Naive thymus-derived CD4-positive, alpha-beta T cell (primary cell): ENCODE results near the gene SPTBN5. TPM values are rescaled to one million over a fixed set of nuclear protein-coding genes. Genes with fewer than 3 reads are reported as not detected.

Source experiments
- ATAC-seq: fragments of 150-1000 bp; cut with Tn5 transposase; 2 replicates; pipeline ENCODE4 v1.10.0; 2021; ENCODE audit warnings: mild to moderate bottlenecking, moderate library complexity
- CTCF ChIA-PET: fragments of 350-600 bp; sonication (Branson Sonifier 250); formaldehyde crosslinking; loops from one replicate; lab custom pipeline; 2021; ENCODE audit warnings: antibody characterized with exemption; lab: Charles Lee
- POLR2A ChIA-PET: fragments of 350-600 bp; sonication (Branson Sonifier 250); formaldehyde crosslinking; loops from one replicate; lab custom pipeline; 2021; ENCODE audit warnings: antibody characterized with exemption, inconsistent platforms; lab: Charles Lee
- DNase-seq, 9 donors: peaks; one replicate each; pipeline versions ENCODE4 v3.0.0 to v3.0.0-alpha.2; 2020 to 2022; ENCODE audit warnings: mixed read lengths in 1 of 9
- H3K27ac ChIP-seq: one replicate; pipeline ENCODE4 v1.7.0; 2013; ENCODE audit warnings: mild to moderate bottlenecking, low read depth, low read length, moderate library complexity
- H3K27me3 ChIP-seq, 2 donors: one replicate each; pipeline ENCODE4 v1.7.0; 2013; ENCODE audit warnings: low read length in 2 of 2, mild to moderate bottlenecking in 2 of 2, moderate library complexity in 2 of 2; ENCODE audit not compliant: control insufficient read depth in 2 of 2, insufficient read depth in 2 of 2
- H3K36me3 ChIP-seq, 3 experiments: 1 replicate in 2 of 3; 2 replicates in 1 of 3; pipeline ENCODE4 v1.7.0; 2013; ENCODE audit warnings: low read length in 3 of 3, mild to moderate bottlenecking in 3 of 3, moderate library complexity in 1 of 3; ENCODE audit not compliant: insufficient read depth in 3 of 3, control insufficient read depth in 2 of 3
- H3K4me1 ChIP-seq, 2 donors: one replicate each; pipeline ENCODE4 v1.7.0; 2013; ENCODE audit warnings: low read length in 2 of 2, mild to moderate bottlenecking in 2 of 2, moderate library complexity in 1 of 2; ENCODE audit not compliant: control insufficient read depth in 2 of 2, insufficient read depth in 2 of 2
- H3K4me3 ChIP-seq: 2 replicates; pipeline ENCODE4 v1.7.0; 2013; ENCODE audit warnings: mild to moderate bottlenecking, low read length
- H3K9me3 ChIP-seq, 3 experiments: 1 replicate in 2 of 3; 2 replicates in 1 of 3; pipeline ENCODE4 v1.7.0; 2013; ENCODE audit warnings: low read length in 3 of 3; ENCODE audit not compliant: control insufficient read depth in 2 of 3
- H3K27ac Mint-ChIP-seq, 9 donors: one replicate each; pipeline ENCODE4 v1.8.0; 2020 to 2022; ENCODE audit warnings: mixed read lengths in 9 of 9, mild to moderate bottlenecking in 8 of 9, moderate library complexity in 5 of 9, inconsistent platforms in 2 of 9
- H3K27me3 Mint-ChIP-seq, 5 donors: one replicate each; pipeline ENCODE4 v1.8.0; 2021 to 2022; ENCODE audit warnings: mixed read lengths in 5 of 5, mild to moderate bottlenecking in 1 of 5
- H3K36me3 Mint-ChIP-seq, 5 donors: one replicate each; pipeline ENCODE4 v1.8.0; 2020 to 2022; ENCODE audit warnings: mixed read lengths in 5 of 5, mild to moderate bottlenecking in 3 of 5, inconsistent platforms in 1 of 5
- H3K4me1 Mint-ChIP-seq, 7 donors: one replicate each; pipeline ENCODE4 v1.8.0; 2020 to 2022; ENCODE audit warnings: mixed read lengths in 7 of 7, mild to moderate bottlenecking in 3 of 7, inconsistent platforms in 1 of 7
- H3K4me3 Mint-ChIP-seq, 10 donors: one replicate each; pipeline ENCODE4 v1.8.0; 2020 to 2022; ENCODE audit warnings: mild to moderate bottlenecking in 10 of 10, mixed read lengths in 10 of 10, moderate library complexity in 6 of 10, inconsistent platforms in 2 of 10
- H3K9me3 Mint-ChIP-seq, 11 donors: one replicate each; pipeline ENCODE4 v1.8.0; 2020 to 2022; ENCODE audit warnings: mixed read lengths in 11 of 11, mild to moderate bottlenecking in 4 of 11, inconsistent platforms in 1 of 11, moderate library complexity in 1 of 11
- intact Hi-C, 2 donors: fragments of 100-400 bp; cut with micrococcal nuclease; formaldehyde crosslinking; loops; one replicate each; pipeline ENCODE4 v1.15.1; 2023
- polyA plus RNA-seq, 2 donors: library from polyadenylated mRNA; unstranded; fragments of 300-500 nt; fragmentation: Illumina TruSeq; gene quantifications; one replicate each; pipeline ENCODE4 v1.2.3, GENCODE V29; 2021
- total RNA-seq, 6 experiments: library from RNA in 5 of 6; stranded (reverse) in 5 of 6; gene quantifications; 1 replicate in 5 of 6; 2 replicates in 1 of 6; pipeline ENCODE4 v1.2.3 and lab custom pipeline; 2021 to 2026

The SPTBN5 gene
- total and polyA plus RNA-seq, 7 experiments from 2014 or later, result 0.12 to 2.7 (median 1.7) TPM; not detected in 1

- H3K9me3 Mint-ChIP-seq, result no peaks in the 10 kb centered on the region
- no peak for ATAC-seq
- Histone ChIP-seq H3K27ac (no peak overlapping the region), H3K36me3 (peaks cover 0 to 9% (median 0%) of the 10 kb centered on the region in 3 experiments), H3K9me3 (no peaks in the 10 kb centered on the region), H3K4me1 (peaks cover 0 to 17% of the 10 kb centered on the region in 2 donors), H3K27me3 (no peaks in the 10 kb centered on the region), H3K4me3 (no peak overlapping the region)
- H3K4me1 Mint-ChIP-seq, result peaks cover 11 to 54% (median 25%) of the 10 kb centered on the region in 7 donors
- DNase-seq, result no peak
- POLR2A ChIA-PET, result interaction anchor here (1.7 kb wide), 1 partner anchor 9 kb away, joined by 5 read pairs; no protein-coding TSS in a partner anchor
- intact Hi-C loops, result no loop called here
- CTCF ChIA-PET, result no interaction called here
- peaks cover 0 to 21% (median 5%) of the 10 kb centered on the region in 5 donors for H3K36me3 Mint-ChIP-seq
- peak overlapping the region in 1 of 9 donors; percentile 66 for H3K27ac Mint-ChIP-seq
- H3K4me3 Mint-ChIP-seq, result no peak overlapping the region
- no peaks in the 10 kb centered on the region for H3K27me3 Mint-ChIP-seq
Observed at GRCh38 chr15:41925086-41925608, 31.3 kb upstream of the SPTBN5 start.

- peaks cover 3 to 32% (median 5%) of the 10 kb centered on the region in 5 donors for H3K36me3 Mint-ChIP-seq
- H3K27me3 Mint-ChIP-seq, result no peaks in the 10 kb centered on the region
- no peaks in the 10 kb centered on the region for H3K9me3 Mint-ChIP-seq
- no peak for ATAC-seq
- CTCF ChIA-PET, result no interaction called here
- H3K27me3 ChIP-seq, result no peaks in the 10 kb centered on the region
- no peak overlapping the region for H3K27ac ChIP-seq
- POLR2A ChIA-PET, result interaction anchor here (0.8 to 1.1 kb wide), 2 partner anchors 11 to 13 kb away, joined by 5 read pairs; no protein-coding TSS in a partner anchor
- no peaks in the 10 kb centered on the region for H3K9me3 ChIP-seq
- no peak for DNase-seq
- no peak overlapping the region for H3K4me3 Mint-ChIP-seq
- intact Hi-C loops, result no loop called here
- H3K27ac Mint-ChIP-seq, result no peak overlapping the region
- no peak overlapping the region for H3K4me3 ChIP-seq
- peaks cover 14 to 48% (median 23%) of the 10 kb centered on the region in 7 donors for H3K4me1 Mint-ChIP-seq
- peaks cover 0 to 17% (median 0%) of the 10 kb centered on the region in 3 experiments for H3K36me3 ChIP-seq
- peaks cover 0 to 17% of the 10 kb centered on the region in 2 donors for H3K4me1 ChIP-seq
Observed at GRCh38 chr15:41923401-41923997, 29.6 kb upstream of the SPTBN5 start.

GRCh38 chr15:41922353-41922752 lies 28.5 kb upstream of the SPTBN5 start:
- no peak overlapping the region for H3K27ac ChIP-seq
- H3K27ac Mint-ChIP-seq, result peak overlapping the region in 1 of 9 donors; percentile 36
- intact Hi-C loops, result no loop called here
- no peak overlapping the region for H3K4me3 ChIP-seq
- DNase-seq (no peak), ATAC-seq (no peak)
- peaks cover 0 to 17% of the 10 kb centered on the region in 2 donors for H3K4me1 ChIP-seq
- no peaks in the 10 kb centered on the region for H3K27me3 ChIP-seq
- peaks cover 14 to 51% (median 20%) of the 10 kb centered on the region in 7 donors for H3K4me1 Mint-ChIP-seq
- H3K36me3 Mint-ChIP-seq, result peaks cover 3 to 37% (median 14%) of the 10 kb centered on the region in 5 donors
- ChIA-PET POLR2A (no interaction called here), CTCF (no interaction called here)
- no peak overlapping the region for H3K4me3 Mint-ChIP-seq
- no peaks in the 10 kb centered on the region for H3K9me3 Mint-ChIP-seq
- no peaks in the 10 kb centered on the region for H3K9me3 ChIP-seq
- H3K36me3 ChIP-seq, result peaks cover 0 to 22% (median 0%) of the 10 kb centered on the region in 3 experiments
- no peaks in the 10 kb centered on the region for H3K27me3 Mint-ChIP-seq

GRCh38 chr15:41921639-41922038 lies 27.8 kb upstream of the SPTBN5 start:
- POLR2A ChIA-PET, result no interaction called here
- no peak overlapping the region for H3K27ac ChIP-seq
- Mint-ChIP-seq H3K9me3 (no peaks in the 10 kb centered on the region), H3K4me1 (peaks cover 9 to 50% (median 16%) of the 10 kb centered on the region in 7 donors), H3K27me3 (no peaks in the 10 kb centered on the region), H3K36me3 (peaks cover 3 to 38% (median 14%) of the 10 kb centered on the region in 5 donors), H3K27ac (peak overlapping the region in 1 of 9 donors; percentile 30), H3K4me3 (no peak overlapping the region)
- peaks cover 0 to 13% of the 10 kb centered on the region in 2 donors for H3K4me1 ChIP-seq
- no peaks in the 10 kb centered on the region for H3K27me3 ChIP-seq
- H3K9me3 ChIP-seq, result no peaks in the 10 kb centered on the region
- intact Hi-C loops, result no loop called here
- CTCF ChIA-PET, result no interaction called here
- no peak overlapping the region for H3K4me3 ChIP-seq
- ATAC-seq (no peak), DNase-seq (no peak)
- peaks cover 0 to 22% (median 0%) of the 10 kb centered on the region in 3 experiments for H3K36me3 ChIP-seq

- Histone ChIP-seq H3K27me3 (no peaks in the 10 kb centered on the region), H3K4me3 (no peak overlapping the region), H3K4me1 (peaks cover 0 to 9% of the 10 kb centered on the region in 2 donors), H3K27ac (no peak overlapping the region), H3K36me3 (peaks cover 0 to 25% (median 0%) of the 10 kb centered on the region in 3 experiments), H3K9me3 (no peaks in the 10 kb centered on the region)
- Mint-ChIP-seq H3K9me3 (no peaks in the 10 kb centered on the region), H3K36me3 (peaks cover 3 to 43% (median 11%) of the 10 kb centered on the region in 5 donors), H3K27ac (no peak overlapping the region), H3K27me3 (no peaks in the 10 kb centered on the region), H3K4me1 (peaks cover 4 to 50% (median 16%) of the 10 kb centered on the region in 7 donors), H3K4me3 (no peak overlapping the region)
- intact Hi-C loops, result no loop called here
- ChIA-PET POLR2A (no interaction called here), CTCF (interaction anchor here (0.8 kb wide), 1 partner anchor 16 kb away, joined by 3 read pairs; no protein-coding TSS in a partner anchor)
- DNase-seq, result no peak
- no peak for ATAC-seq
Observed at GRCh38 chr15:41921167-41921566, 27.3 kb upstream of the SPTBN5 start.

- Mint-ChIP-seq H3K27me3 (no peaks in the 10 kb centered on the region), H3K4me3 (no peak overlapping the region), H3K4me1 (peaks cover 0 to 55% (median 7%) of the 10 kb centered on the region in 7 donors), H3K9me3 (no peaks in the 10 kb centered on the region), H3K36me3 (peaks cover 3 to 51% (median 14%) of the 10 kb centered on the region in 5 donors), H3K27ac (no peak overlapping the region)
- no peak for DNase-seq
- Histone ChIP-seq H3K4me3 (no peak overlapping the region), H3K4me1 (no peaks in the 10 kb centered on the region), H3K9me3 (no peaks in the 10 kb centered on the region), H3K36me3 (peaks cover 0 to 30% (median 0%) of the 10 kb centered on the region in 3 experiments), H3K27me3 (no peaks in the 10 kb centered on the region), H3K27ac (no peak overlapping the region)
- no peak for ATAC-seq
- intact Hi-C loops, result no loop called here
- CTCF ChIA-PET, result no interaction called here
- POLR2A ChIA-PET, result no interaction called here
Observed at GRCh38 chr15:41919954-41920538, 26.2 kb upstream of the SPTBN5 start.
